ENCODE measurements around the gene MAP4K3. TPM values are rescaled to one million over a fixed set of nuclear protein-coding genes. Genes with fewer than 3 reads are reported as not detected.

The MAP4K3 gene
- total and polyA plus RNA-seq, 2 of the 8 experiments (the other 6 are each of a cell fraction or from before 2014, with no cell fraction given): 11.4 to 63.0 TPM

DNA sequence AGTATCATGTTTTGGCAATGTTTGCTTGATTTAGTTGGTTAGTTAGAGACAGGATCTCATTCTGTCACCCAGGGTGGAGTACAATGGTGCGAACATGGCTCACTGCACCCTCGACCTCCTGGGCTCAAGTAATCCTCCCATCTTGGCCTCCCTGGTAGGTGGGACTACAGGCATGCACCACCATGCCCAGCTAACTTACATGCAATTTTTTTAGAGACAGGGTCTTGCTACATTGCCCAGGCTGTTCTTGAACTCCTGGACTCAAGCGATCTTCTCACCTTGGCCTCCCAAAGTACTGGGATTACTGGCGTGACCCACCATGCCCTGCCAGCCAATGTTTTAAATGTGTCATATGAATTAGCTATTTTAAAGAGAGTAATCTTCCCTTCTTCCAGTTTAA is 177.0 kb downstream of the MAP4K3 start:
- no peak overlapping the region for H3K27ac ChIP-seq (ENCODE audit: low read depth, low read length)
- H2AFZ ChIP-seq (ENCODE audit: low read length): no peak overlapping the region
- no peak overlapping the region for H2BK12ac ChIP-seq (ENCODE audit: low read depth, low read length)
- ChIA-PET POLR2A (ENCODE audit: partially characterized antibody) (no interaction called here), CTCF (ENCODE audit: partially characterized antibody) (no interaction called here)
- H2BK5ac ChIP-seq (ENCODE audit: low read depth, low read length): no peak overlapping the region
- H3K27me3 ChIP-seq (replicated peaks in 1 of 4; ENCODE audit: control insufficient read depth in 3 of 4, extremely low read depth in 1 of 4, insufficient read depth in 3 of 4, low read length in 3 of 4): no peaks in the 10 kb centered on the region
- no peak for TF ChIP-seq MAX (IDR thresholded peaks at IDR 0.05)
- TF ChIP-seq CTBP2 (IDR thresholded peaks at IDR 0.05; ENCODE audit: borderline replicate concordance, insufficient read depth, insufficient read length, low read length): no peak
- no peak for TF ChIP-seq CREB1 (IDR thresholded peaks at IDR 0.05)
- TF ChIP-seq EP300 (IDR thresholded peaks at IDR 0.05; ENCODE audit: borderline replicate concordance in 1 of 2, low read depth in 2 of 2, low read length in 2 of 2): no peak
- TF ChIP-seq POU5F1 (IDR thresholded peaks at IDR 0.05; ENCODE audit: low read depth, low read length): no peak
- TF ChIP-seq FOSL1 (IDR thresholded peaks at IDR 0.05; ENCODE audit: insufficient read depth, low read depth, low read length): no peak
- no peak overlapping the region for H4K5ac ChIP-seq (ENCODE audit: insufficient read length, low read depth, low read length)
- H3K23ac ChIP-seq (ENCODE audit: insufficient read length): no peak overlapping the region
- H2BK20ac ChIP-seq (ENCODE audit: low read length): no peak overlapping the region
- H2BK15ac ChIP-seq (ENCODE audit: low read length): no peak overlapping the region
- H3K79me1 ChIP-seq (ENCODE audit: low read depth, low read length): no peaks in the 10 kb centered on the region
- no peak overlapping the region for H3K4me3 ChIP-seq (ENCODE audit: extremely low read depth in 1 of 4, insufficient read depth in 2 of 4, low read depth in 3 of 4, low read length in 4 of 4)
- no peak overlapping the region for H3K14ac ChIP-seq (ENCODE audit: insufficient read length)
- no peaks in the 10 kb centered on the region for H3K4me1 ChIP-seq (replicated peaks in 1 of 4; ENCODE audit: control insufficient read depth in 3 of 4, insufficient read depth in 4 of 4, low read length in 3 of 4)
- no peaks in the 10 kb centered on the region for H3K23me2 ChIP-seq (ENCODE audit: low read depth, low read length)
- H4K8ac ChIP-seq (ENCODE audit: extremely low read depth, insufficient read depth, low read length): no peak overlapping the region
- H3K18ac ChIP-seq (ENCODE audit: extremely low read depth, low read length): no peak overlapping the region
- FAIRE-seq (no peak), DNase-seq (ENCODE audit: low read depth in 1 of 2, low spot score in 2 of 2) (no peak)
- no peak overlapping the region for H4K91ac ChIP-seq (replicated peaks; ENCODE audit: insufficient read length, low read length)
- no peaks in the 10 kb centered on the region for H3K79me2 ChIP-seq (ENCODE audit: control insufficient read depth in 1 of 2, insufficient read depth in 2 of 2, low read length in 2 of 2)
- 94% methylated on average over 4 of the region's 4 CpGs; no CpG with 5 or more reads in 1 of the 2 experiments for WGBS, 2 experiments (ENCODE audit: extremely low coverage in 1 of 2, insufficient coverage in 1 of 2, insufficient read length in 1 of 2, insufficient replicate concordance in 2 of 2, low coverage in 1 of 2, low lambda C conversion rate in 2 of 2, missing lambda C conversion rate in 1 of 2)
- no peak overlapping the region for H2AK5ac ChIP-seq (ENCODE audit: low read depth, low read length)
- no peak overlapping the region for H3K56ac ChIP-seq (replicated peaks; ENCODE audit: insufficient read length, low read depth, low read length)
- H3K4me2 ChIP-seq (ENCODE audit: insufficient read depth in 1 of 2, low read depth in 2 of 2, low read length in 2 of 2): no peak overlapping the region
- H3K4ac ChIP-seq (replicated peaks; ENCODE audit: insufficient read length, low read depth, low read length): no peak overlapping the region
- H3K9ac ChIP-seq (replicated peaks in 1 of 4; ENCODE audit: extremely low read depth in 1 of 4, low read depth in 3 of 4, low read length in 3 of 4): no peak overlapping the region; a peak in 1 of 7 replicates
- H3K36me3 ChIP-seq (ENCODE audit: control insufficient read depth in 2 of 4, insufficient read depth in 4 of 4, low read length in 3 of 4): peaks cover 0 to 34% (median 7%) of the 10 kb centered on the region in 4 experiments; a peak in 3 of 8 replicates
- no peak overlapping the region for H2BK120ac ChIP-seq (replicated peaks; ENCODE audit: low read depth, low read length)
- no peaks in the 10 kb centered on the region for H3K9me3 ChIP-seq (ENCODE audit: insufficient read depth in 2 of 2, low read depth in 1 of 2, low read length in 1 of 2)
- no peaks in the 10 kb centered on the region for H4K20me1 ChIP-seq (replicated peaks in 1 of 2; ENCODE audit: control insufficient read depth in 1 of 2, insufficient read depth in 2 of 2, low read length in 2 of 2)
